Measurements from ENCODE around the gene PRKG1. TPM values are rescaled to one million over a fixed set of nuclear protein-coding genes. Genes with fewer than 3 reads are reported as not detected.

PRKG1 gene
- total and polyA plus RNA-seq, 2 experiments from 2014 or later: 18.2 to 21.1 TPM

DNA sequence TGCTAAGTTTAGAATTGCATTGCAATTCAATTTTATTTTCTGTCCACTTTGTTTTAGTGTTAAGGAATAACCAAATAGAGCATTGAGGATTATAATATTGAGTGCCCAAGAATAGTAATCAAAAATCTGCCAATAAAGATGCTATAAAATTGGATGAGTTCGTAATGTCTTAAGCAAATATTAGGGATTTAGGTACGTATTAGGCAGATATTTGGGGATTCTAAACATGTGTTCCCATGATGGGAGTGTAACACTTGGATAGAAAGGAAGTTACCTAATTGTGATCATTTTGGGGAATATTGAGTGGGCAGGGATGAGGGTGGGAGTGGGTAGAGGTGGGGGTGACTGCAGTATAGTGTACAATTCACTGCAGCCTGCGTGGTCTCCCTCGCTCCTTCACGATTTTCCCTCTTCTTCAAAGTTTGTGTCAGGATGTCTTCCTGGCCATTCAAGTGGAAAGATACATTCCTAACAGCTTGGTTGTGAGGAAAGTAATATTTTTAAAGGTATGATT lies 1.3 kb upstream of the PRKG1 start:
- Mint-ChIP-seq H3K27me3 (ENCODE audit: insufficient read depth, low read depth, poor library complexity) (peaks cover 15% of the 10 kb centered on the region), H3K36me3 (ENCODE audit: low read depth) (no peaks in the 10 kb centered on the region), H3K4me1 (peaks cover 31% of the 10 kb centered on the region), H3K4me3 (peak overlapping the region; percentile 90), H3K27ac (no peak overlapping the region), H3K9me3 (no peaks in the 10 kb centered on the region)
- DNase-seq (ENCODE audit: low spot score) (no peak), ATAC-seq (no peak)
- Histone ChIP-seq H2AFZ (peak overlapping the region; percentile 83), H3K4me2 (peak overlapping the region; percentile 79), H3K9me2 (ENCODE audit: insufficient read depth) (no peaks in the 10 kb centered on the region), H3K27me3 (ENCODE audit: insufficient read depth) (peaks cover 23% of the 10 kb centered on the region), H3K27ac (ENCODE audit: low read depth) (no peak overlapping the region), H3F3A (replicated peaks; ENCODE audit: low read depth) (no peaks in the 10 kb centered on the region), H3K4me1 (ENCODE audit: insufficient read depth) (peaks cover 29% of the 10 kb centered on the region), H3K36me3 (ENCODE audit: insufficient read depth) (no peaks in the 10 kb centered on the region), H3K4me3 (peak overlapping the region; percentile 74), H3K79me2 (replicated peaks; ENCODE audit: insufficient read depth) (peaks cover 30% of the 10 kb centered on the region), H4K20me1 (replicated peaks; ENCODE audit: insufficient read depth) (no peaks in the 10 kb centered on the region)
- TF ChIP-seq, protein P1, sequence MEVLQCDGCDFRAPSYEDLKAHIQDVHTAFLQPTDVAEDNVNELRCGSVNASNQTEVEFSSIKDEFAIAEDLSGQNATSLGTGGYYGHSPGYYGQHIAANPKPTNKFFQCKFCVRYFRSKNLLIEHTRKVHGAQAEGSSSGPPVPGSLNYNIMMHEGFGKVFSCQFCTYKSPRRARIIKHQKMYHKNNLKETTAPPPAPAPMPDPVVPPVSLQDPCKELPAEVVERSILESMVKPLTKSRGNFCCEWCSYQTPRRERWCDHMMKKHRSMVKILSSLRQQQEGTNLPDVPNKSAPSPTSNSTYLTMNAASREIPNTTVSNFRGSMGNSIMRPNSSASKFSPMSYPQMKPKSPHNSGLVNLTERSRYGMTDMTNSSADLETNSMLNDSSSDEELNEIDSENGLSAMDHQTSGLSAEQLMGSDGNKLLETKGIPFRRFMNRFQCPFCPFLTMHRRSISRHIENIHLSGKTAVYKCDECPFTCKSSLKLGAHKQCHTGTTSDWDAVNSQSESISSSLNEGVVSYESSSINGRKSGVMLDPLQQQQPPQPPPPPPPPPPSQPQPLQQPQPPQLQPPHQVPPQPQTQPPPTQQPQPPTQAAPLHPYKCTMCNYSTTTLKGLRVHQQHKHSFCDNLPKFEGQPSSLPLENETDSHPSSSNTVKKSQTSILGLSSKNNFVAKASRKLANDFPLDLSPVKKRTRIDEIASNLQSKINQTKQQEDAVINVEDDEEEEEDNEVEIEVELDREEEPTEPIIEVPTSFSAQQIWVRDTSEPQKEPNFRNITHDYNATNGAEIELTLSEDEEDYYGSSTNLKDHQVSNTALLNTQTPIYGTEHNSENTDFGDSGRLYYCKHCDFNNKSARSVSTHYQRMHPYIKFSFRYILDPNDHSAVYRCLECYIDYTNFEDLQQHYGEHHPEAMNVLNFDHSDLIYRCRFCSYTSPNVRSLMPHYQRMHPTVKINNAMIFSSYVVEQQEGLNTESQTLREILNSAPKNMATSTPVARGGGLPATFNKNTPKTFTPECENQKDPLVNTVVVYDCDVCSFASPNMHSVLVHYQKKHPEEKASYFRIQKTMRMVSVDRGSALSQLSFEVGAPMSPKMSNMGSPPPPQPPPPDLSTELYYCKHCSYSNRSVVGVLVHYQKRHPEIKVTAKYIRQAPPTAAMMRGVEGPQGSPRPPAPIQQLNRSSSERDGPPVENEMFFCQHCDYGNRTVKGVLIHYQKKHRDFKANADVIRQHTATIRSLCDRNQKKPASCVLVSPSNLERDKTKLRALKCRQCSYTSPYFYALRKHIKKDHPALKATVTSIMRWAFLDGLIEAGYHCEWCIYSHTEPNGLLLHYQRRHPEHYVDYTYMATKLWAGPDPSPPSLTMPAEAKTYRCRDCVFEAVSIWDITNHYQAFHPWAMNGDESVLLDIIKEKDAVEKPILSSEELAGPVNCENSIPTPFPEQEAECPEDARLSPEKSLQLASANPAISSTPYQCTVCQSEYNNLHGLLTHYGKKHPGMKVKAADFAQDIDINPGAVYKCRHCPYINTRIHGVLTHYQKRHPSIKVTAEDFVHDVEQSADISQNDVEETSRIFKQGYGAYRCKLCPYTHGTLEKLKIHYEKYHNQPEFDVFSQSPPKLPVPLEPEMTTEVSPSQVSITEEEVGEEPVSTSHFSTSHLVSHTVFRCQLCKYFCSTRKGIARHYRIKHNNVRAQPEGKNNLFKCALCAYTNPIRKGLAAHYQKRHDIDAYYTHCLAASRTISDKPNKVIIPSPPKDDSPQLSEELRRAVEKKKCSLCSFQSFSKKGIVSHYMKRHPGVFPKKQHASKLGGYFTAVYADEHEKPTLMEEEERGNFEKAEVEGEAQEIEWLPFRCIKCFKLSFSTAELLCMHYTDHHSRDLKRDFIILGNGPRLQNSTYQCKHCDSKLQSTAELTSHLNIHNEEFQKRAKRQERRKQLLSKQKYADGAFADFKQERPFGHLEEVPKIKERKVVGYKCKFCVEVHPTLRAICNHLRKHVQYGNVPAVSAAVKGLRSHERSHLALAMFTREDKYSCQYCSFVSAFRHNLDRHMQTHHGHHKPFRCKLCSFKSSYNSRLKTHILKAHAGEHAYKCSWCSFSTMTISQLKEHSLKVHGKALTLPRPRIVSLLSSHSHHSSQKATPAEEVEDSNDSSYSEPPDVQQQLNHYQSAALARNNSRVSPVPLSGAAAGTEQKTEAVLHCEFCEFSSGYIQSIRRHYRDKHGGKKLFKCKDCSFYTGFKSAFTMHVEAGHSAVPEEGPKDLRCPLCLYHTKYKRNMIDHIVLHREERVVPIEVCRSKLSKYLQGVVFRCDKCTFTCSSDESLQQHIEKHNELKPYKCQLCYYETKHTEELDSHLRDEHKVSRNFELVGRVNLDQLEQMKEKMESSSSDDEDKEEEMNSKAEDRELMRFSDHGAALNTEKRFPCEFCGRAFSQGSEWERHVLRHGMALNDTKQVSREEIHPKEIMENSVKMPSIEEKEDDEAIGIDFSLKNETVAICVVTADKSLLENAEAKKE (CRISPR knock-in tag; IDR thresholded peaks at IDR 0.05): no peak
- TF ChIP-seq ZNF114 (CRISPR knock-in tag; IDR thresholded peaks at IDR 0.05) (no peak), EZH2phosphoT487 (IDR thresholded peaks at IDR 0.05; ENCODE audit: unreplicated experiment) (no peak), CREB1 (CRISPR knock-in tag; IDR thresholded peaks at IDR 0.05; ENCODE audit: low read depth) (no peak), NANOG (IDR thresholded peaks at IDR 0.05; ENCODE audit: borderline replicate concordance) (no peak), POLR2AphosphoS5 (IDR thresholded peaks at IDR 0.05; ENCODE audit: low read depth) (no peak), ZNF331 (CRISPR knock-in tag; IDR thresholded peaks at IDR 0.05; ENCODE audit: low read depth) (no peak), STAT1 (IDR thresholded peaks at IDR 0.05; ENCODE audit: unreplicated experiment) (no peak), JUNB (IDR thresholded peaks at IDR 0.05; ENCODE audit: unreplicated experiment) (no peak), EZH2 (IDR thresholded peaks at IDR 0.05; ENCODE audit: low read depth, unreplicated experiment) (no peak)
- TF ChIP-seq, protein P2, sequence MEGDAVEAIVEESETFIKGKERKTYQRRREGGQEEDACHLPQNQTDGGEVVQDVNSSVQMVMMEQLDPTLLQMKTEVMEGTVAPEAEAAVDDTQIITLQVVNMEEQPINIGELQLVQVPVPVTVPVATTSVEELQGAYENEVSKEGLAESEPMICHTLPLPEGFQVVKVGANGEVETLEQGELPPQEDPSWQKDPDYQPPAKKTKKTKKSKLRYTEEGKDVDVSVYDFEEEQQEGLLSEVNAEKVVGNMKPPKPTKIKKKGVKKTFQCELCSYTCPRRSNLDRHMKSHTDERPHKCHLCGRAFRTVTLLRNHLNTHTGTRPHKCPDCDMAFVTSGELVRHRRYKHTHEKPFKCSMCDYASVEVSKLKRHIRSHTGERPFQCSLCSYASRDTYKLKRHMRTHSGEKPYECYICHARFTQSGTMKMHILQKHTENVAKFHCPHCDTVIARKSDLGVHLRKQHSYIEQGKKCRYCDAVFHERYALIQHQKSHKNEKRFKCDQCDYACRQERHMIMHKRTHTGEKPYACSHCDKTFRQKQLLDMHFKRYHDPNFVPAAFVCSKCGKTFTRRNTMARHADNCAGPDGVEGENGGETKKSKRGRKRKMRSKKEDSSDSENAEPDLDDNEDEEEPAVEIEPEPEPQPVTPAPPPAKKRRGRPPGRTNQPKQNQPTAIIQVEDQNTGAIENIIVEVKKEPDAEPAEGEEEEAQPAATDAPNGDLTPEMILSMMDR (conservative IDR thresholded peaks at IDR 0.05; ENCODE audit: low read depth in 2 of 2): no peak
- TF ChIP-seq, protein P3, sequence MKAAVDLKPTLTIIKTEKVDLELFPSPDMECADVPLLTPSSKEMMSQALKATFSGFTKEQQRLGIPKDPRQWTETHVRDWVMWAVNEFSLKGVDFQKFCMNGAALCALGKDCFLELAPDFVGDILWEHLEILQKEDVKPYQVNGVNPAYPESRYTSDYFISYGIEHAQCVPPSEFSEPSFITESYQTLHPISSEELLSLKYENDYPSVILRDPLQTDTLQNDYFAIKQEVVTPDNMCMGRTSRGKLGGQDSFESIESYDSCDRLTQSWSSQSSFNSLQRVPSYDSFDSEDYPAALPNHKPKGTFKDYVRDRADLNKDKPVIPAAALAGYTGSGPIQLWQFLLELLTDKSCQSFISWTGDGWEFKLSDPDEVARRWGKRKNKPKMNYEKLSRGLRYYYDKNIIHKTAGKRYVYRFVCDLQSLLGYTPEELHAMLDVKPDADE (IDR thresholded peaks at IDR 0.05): no peak
- TF ChIP-seq, protein P4, sequence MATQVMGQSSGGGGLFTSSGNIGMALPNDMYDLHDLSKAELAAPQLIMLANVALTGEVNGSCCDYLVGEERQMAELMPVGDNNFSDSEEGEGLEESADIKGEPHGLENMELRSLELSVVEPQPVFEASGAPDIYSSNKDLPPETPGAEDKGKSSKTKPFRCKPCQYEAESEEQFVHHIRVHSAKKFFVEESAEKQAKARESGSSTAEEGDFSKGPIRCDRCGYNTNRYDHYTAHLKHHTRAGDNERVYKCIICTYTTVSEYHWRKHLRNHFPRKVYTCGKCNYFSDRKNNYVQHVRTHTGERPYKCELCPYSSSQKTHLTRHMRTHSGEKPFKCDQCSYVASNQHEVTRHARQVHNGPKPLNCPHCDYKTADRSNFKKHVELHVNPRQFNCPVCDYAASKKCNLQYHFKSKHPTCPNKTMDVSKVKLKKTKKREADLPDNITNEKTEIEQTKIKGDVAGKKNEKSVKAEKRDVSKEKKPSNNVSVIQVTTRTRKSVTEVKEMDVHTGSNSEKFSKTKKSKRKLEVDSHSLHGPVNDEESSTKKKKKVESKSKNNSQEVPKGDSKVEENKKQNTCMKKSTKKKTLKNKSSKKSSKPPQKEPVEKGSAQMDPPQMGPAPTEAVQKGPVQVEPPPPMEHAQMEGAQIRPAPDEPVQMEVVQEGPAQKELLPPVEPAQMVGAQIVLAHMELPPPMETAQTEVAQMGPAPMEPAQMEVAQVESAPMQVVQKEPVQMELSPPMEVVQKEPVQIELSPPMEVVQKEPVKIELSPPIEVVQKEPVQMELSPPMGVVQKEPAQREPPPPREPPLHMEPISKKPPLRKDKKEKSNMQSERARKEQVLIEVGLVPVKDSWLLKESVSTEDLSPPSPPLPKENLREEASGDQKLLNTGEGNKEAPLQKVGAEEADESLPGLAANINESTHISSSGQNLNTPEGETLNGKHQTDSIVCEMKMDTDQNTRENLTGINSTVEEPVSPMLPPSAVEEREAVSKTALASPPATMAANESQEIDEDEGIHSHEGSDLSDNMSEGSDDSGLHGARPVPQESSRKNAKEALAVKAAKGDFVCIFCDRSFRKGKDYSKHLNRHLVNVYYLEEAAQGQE (IDR thresholded peaks at IDR 0.05; ENCODE audit: unreplicated experiment): no peak

Data from GM23338 (cell line).